CD4-positive, alpha-beta memory T cell (primary cell): ENCODE results near the gene RASGRF2. TPM values are rescaled to one million over a fixed set of nuclear protein-coding genes. Genes with fewer than 3 reads are reported as not detected.

ENCODE experiments used
- CTCF ChIA-PET: fragments of 350-600 bp; sonication (Branson Sonifier 250); formaldehyde crosslinking; loops from one replicate; lab custom pipeline; 2021; ENCODE audit warnings: inconsistent platforms; ENCODE audit not compliant: partially characterized antibody; lab: Charles Lee
- POLR2A ChIA-PET: fragments of 350-600 bp; sonication (Branson Sonifier 250); formaldehyde crosslinking; loops from one replicate; lab custom pipeline; 2021; ENCODE audit not compliant: partially characterized antibody; lab: Charles Lee
- DNase-seq, 5 donors: peaks; one replicate each; pipeline versions ENCODE4 v3.0.0 to v3.0.0-alpha.2; 2020 to 2022; ENCODE audit warnings: mixed read lengths in 1 of 5
- H3K27ac ChIP-seq: one replicate; pipeline ENCODE4 v1.7.0; 2013; ENCODE audit warnings: low read depth, low read length
- H3K27me3 ChIP-seq: 2 replicates; pipeline ENCODE4 v1.7.0; 2013; ENCODE audit warnings: mild to moderate bottlenecking, low read length, moderate library complexity; ENCODE audit not compliant: insufficient read depth
- H3K36me3 ChIP-seq: 2 replicates; pipeline ENCODE4 v1.7.0; 2013; ENCODE audit warnings: mild to moderate bottlenecking, low read length, moderate library complexity; ENCODE audit not compliant: insufficient read depth
- H3K4me1 ChIP-seq: 2 replicates; pipeline ENCODE4 v1.7.0; 2013; ENCODE audit warnings: mild to moderate bottlenecking, low read length, moderate library complexity; ENCODE audit not compliant: insufficient read depth
- H3K4me3 ChIP-seq, 2 donors: one replicate each; pipeline ENCODE4 v1.7.0; 2013; ENCODE audit warnings: low read length in 2 of 2, mild to moderate bottlenecking in 1 of 2
- H3K9me3 ChIP-seq, 2 donors: one replicate each; pipeline ENCODE4 v1.7.0; 2013; ENCODE audit warnings: low read length in 2 of 2, control low read depth in 1 of 2; ENCODE audit not compliant: control insufficient read depth in 1 of 2
- H3K27ac Mint-ChIP-seq, 7 donors: one replicate each; pipeline ENCODE4 v1.8.0; 2020 to 2021; ENCODE audit warnings: mixed read lengths in 7 of 7, mild to moderate bottlenecking in 6 of 7, inconsistent platforms in 3 of 7, moderate library complexity in 3 of 7
- H3K27me3 Mint-ChIP-seq, 2 donors: one replicate each; pipeline ENCODE4 v1.8.0; 2020 to 2021; ENCODE audit warnings: mixed read lengths in 2 of 2
- H3K36me3 Mint-ChIP-seq, 2 donors: one replicate each; pipeline ENCODE4 v1.8.0; 2020 to 2021; ENCODE audit warnings: mixed read lengths in 2 of 2, inconsistent platforms in 1 of 2, mild to moderate bottlenecking in 1 of 2
- H3K4me1 Mint-ChIP-seq, 4 donors: one replicate each; pipeline ENCODE4 v1.8.0; 2020 to 2021; ENCODE audit warnings: mixed read lengths in 4 of 4, mild to moderate bottlenecking in 1 of 4
- H3K4me3 Mint-ChIP-seq, 8 donors: one replicate each; pipeline ENCODE4 v1.8.0; 2020 to 2021; ENCODE audit warnings: mixed read lengths in 8 of 8, mild to moderate bottlenecking in 7 of 8, moderate library complexity in 6 of 8, inconsistent platforms in 3 of 8
- H3K9me3 Mint-ChIP-seq, 8 donors: one replicate each; pipeline ENCODE4 v1.8.0; 2020 to 2021; ENCODE audit warnings: mixed read lengths in 8 of 8, mild to moderate bottlenecking in 5 of 8, inconsistent platforms in 3 of 8, moderate library complexity in 1 of 8
- intact Hi-C: fragments of 100-400 bp; cut with micrococcal nuclease; formaldehyde crosslinking; loops from one replicate; pipeline ENCODE4 v1.15.1; 2023
- polyA plus RNA-seq, 2 donors: library from polyadenylated mRNA; unstranded; fragments of 300-500 nt; fragmentation: Illumina TruSeq; gene quantifications; one replicate each; pipeline ENCODE4 v1.2.3, GENCODE V29; 2021
- total RNA-seq, 2 experiments: library from RNA; stranded (reverse); gene quantifications; one replicate each; pipeline ENCODE4 v1.2.3, GENCODE V29; 2021

RASGRF2 gene
- total and polyA plus RNA-seq, 4 experiments from 2014 or later = 10.0 to 39.3 (median 25.3) TPM

- Mint-ChIP-seq H3K36me3 (peaks cover 43 to 57% of the 10 kb centered on the region in 2 donors), H3K9me3 (no peaks in the 10 kb centered on the region), H3K27ac (no peak overlapping the region), H3K27me3 (no peaks in the 10 kb centered on the region), H3K4me1 (peaks cover 0 to 13% (median 9%) of the 10 kb centered on the region in 4 donors), H3K4me3 (no peak overlapping the region)
- no peaks in the 10 kb centered on the region for H3K4me1 ChIP-seq
- no peak overlapping the region for H3K27ac ChIP-seq
- no peaks in the 10 kb centered on the region for H3K9me3 ChIP-seq
- no peak overlapping the region for H3K4me3 ChIP-seq
- DNase-seq = no peak
- H3K36me3 ChIP-seq = peaks cover 3% of the 10 kb centered on the region
- intact Hi-C loops = no loop called here
- no peaks in the 10 kb centered on the region for H3K27me3 ChIP-seq
- ChIA-PET POLR2A (interaction anchor here (1.6 kb wide), 1 partner anchor 8 kb away, joined by 3 read pairs; no protein-coding TSS in a partner anchor), CTCF (interaction anchor here (1.3 kb wide), 1 partner anchor 38 kb away, joined by 5 read pairs; no protein-coding TSS in a partner anchor)
Observed at GRCh38 chr5:81069990-81070389, 109.8 kb downstream of the RASGRF2 start.

GRCh38 chr5:81070571-81071255 lies 110.5 kb downstream of the RASGRF2 start:
- Histone ChIP-seq H3K4me1 (no peaks in the 10 kb centered on the region), H3K4me3 (no peak overlapping the region), H3K27me3 (no peaks in the 10 kb centered on the region), H3K27ac (no peak overlapping the region), H3K9me3 (no peaks in the 10 kb centered on the region), H3K36me3 (peaks cover 5% of the 10 kb centered on the region)
- intact Hi-C loops = no loop called here
- DNase-seq = no peak
- H3K4me1 Mint-ChIP-seq = peaks cover 0 to 8% (median 6%) of the 10 kb centered on the region in 4 donors
- peaks cover 38 to 52% of the 10 kb centered on the region in 2 donors for H3K36me3 Mint-ChIP-seq
- CTCF ChIA-PET = interaction anchor here (1.3 kb wide), 1 partner anchor 38 kb away, joined by 5 read pairs; no protein-coding TSS in a partner anchor
- H3K9me3 Mint-ChIP-seq = no peaks in the 10 kb centered on the region
- H3K27me3 Mint-ChIP-seq = no peaks in the 10 kb centered on the region
- H3K27ac Mint-ChIP-seq = no peak overlapping the region
- H3K4me3 Mint-ChIP-seq = no peak overlapping the region
- POLR2A ChIA-PET = no interaction called here

DNA sequence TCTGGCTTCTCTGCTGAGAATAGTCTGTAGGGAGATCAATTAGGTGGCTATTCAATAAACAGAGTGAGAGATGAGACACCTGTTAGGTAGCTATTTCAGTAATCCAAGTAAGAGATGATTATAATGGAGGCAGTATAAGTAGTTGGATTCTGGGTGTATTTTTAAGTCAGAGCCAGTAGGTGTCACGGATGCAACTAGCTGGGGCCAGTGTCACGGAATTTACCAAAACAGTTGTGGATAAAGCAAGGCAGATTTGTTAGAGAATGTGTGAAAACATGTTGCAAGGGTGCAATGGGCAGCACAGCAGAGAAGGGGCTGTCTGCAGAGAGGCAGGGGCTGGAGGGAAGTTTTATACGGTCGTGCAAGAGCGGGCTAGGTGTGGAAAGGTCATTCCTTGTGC lies 114.9 kb downstream of the RASGRF2 start:
- Mint-ChIP-seq H3K27ac (no peak overlapping the region), H3K27me3 (no peaks in the 10 kb centered on the region), H3K36me3 (peaks cover 32 to 40% of the 10 kb centered on the region in 2 donors), H3K4me1 (peaks cover 0 to 3% (median under 1%) of the 10 kb centered on the region in 4 donors), H3K9me3 (peaks cover 0 to 17% (median 11%) of the 10 kb centered on the region in 8 donors), H3K4me3 (no peak overlapping the region)
- peaks cover 5% of the 10 kb centered on the region for H3K36me3 ChIP-seq
- peaks cover 0 to 7% of the 10 kb centered on the region in 2 donors for H3K9me3 ChIP-seq
- H3K27ac ChIP-seq = no peak overlapping the region
- intact Hi-C loops = no loop called here
- no peak overlapping the region for H3K4me3 ChIP-seq
- ChIA-PET CTCF (no interaction called here), POLR2A (interaction anchor here (0.9 kb wide), 1 partner anchor 10 kb away, joined by 3 read pairs; no protein-coding TSS in a partner anchor)
- no peaks in the 10 kb centered on the region for H3K4me1 ChIP-seq
- DNase-seq = no peak
- H3K27me3 ChIP-seq = no peaks in the 10 kb centered on the region

GRCh38 chr5:81077105-81077504 lies 116.9 kb downstream of the RASGRF2 start:
- Histone ChIP-seq H3K4me3 (no peak overlapping the region), H3K9me3 (peaks cover 0 to 7% of the 10 kb centered on the region in 2 donors), H3K36me3 (peaks cover 12% of the 10 kb centered on the region), H3K27me3 (no peaks in the 10 kb centered on the region), H3K4me1 (no peaks in the 10 kb centered on the region), H3K27ac (no peak overlapping the region)
- no peak for DNase-seq
- Mint-ChIP-seq H3K36me3 (peaks cover 41 to 45% of the 10 kb centered on the region in 2 donors), H3K27ac (no peak overlapping the region), H3K4me3 (no peak overlapping the region), H3K4me1 (peaks cover 0 to 2% (median under 1%) of the 10 kb centered on the region in 4 donors), H3K9me3 (peaks cover 0 to 17% (median 11%) of the 10 kb centered on the region in 8 donors), H3K27me3 (no peaks in the 10 kb centered on the region)
- intact Hi-C loops = no loop called here
- ChIA-PET POLR2A (interaction anchor here (1.0 kb wide), 1 partner anchor 8 kb away, joined by 3 read pairs; no protein-coding TSS in a partner anchor), CTCF (interaction anchor here (1.3 to 1.4 kb wide), 2 partner anchors 9 to 31 kb away, joined by 3 to 4 read pairs; no protein-coding TSS in a partner anchor)

DNA sequence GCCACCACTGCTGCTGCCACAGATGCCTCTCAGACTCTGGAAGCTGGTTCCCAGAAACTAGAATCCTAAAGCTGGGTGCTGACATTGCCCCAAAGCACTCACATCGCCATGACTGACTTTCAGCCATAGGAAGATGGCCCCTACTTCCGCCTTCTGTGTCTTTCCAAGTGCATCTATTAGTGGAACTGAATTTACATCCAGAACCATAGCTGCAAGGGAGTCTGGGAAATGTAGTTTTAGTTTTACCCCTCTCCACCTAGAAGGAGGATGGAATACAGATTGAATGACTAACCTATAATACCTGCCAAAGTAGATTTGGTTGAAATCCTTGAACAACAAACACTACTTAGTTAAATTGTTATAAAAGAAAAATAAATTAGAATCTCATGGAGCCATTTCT lies 118.8 kb downstream of the RASGRF2 start:
- ChIA-PET POLR2A (no interaction called here), CTCF (interaction anchor here (1.5 kb wide), 1 partner anchor 30 kb away, joined by 3 read pairs; no protein-coding TSS in a partner anchor)
- Histone ChIP-seq H3K27ac (no peak overlapping the region), H3K9me3 (peaks cover 0 to 7% of the 10 kb centered on the region in 2 donors), H3K4me3 (no peak overlapping the region), H3K36me3 (peaks cover 12% of the 10 kb centered on the region), H3K27me3 (no peaks in the 10 kb centered on the region), H3K4me1 (no peaks in the 10 kb centered on the region)
- no peaks in the 10 kb centered on the region for H3K27me3 Mint-ChIP-seq
- DNase-seq = no peak
- H3K9me3 Mint-ChIP-seq = peaks cover 0 to 17% (median 11%) of the 10 kb centered on the region in 8 donors
- H3K27ac Mint-ChIP-seq = peak overlapping the region in 1 of 7 donors; percentile 34
- H3K36me3 Mint-ChIP-seq = peaks cover 49 to 50% of the 10 kb centered on the region in 2 donors
- H3K4me1 Mint-ChIP-seq = peaks cover 0 to 2% (median 0%) of the 10 kb centered on the region in 4 donors
- intact Hi-C loops = no loop called here
- H3K4me3 Mint-ChIP-seq = no peak overlapping the region

DNA sequence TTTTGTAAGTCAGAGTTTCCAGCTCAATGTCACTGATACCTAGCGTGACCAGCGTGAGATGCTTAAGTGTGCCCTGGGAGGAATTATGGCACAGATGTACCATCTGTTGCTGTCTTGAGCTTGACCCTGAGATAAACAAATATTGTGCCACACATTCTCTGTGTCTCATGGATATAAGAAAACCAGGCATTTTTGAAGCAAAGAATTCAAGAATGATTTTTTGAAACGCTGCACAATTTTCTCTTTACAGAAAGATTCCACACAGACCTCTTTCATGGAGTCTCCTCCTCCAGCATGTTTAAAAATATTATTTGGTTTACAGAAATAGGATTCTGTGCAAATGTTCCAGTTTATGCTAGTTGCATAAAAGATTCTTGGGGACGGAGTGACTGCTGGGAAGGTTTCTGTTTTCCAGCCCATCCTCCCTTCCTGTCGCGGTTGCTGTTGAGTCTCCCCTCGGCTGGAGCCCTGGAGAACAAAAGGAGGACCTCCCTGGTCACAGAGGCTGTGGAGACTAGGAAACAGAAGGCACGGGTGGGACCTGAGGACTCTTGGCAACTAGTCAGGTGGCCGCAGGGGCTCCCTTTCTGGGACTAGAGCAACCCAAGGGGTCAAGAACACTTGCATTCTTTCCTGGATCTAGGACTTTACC lies 120.8 kb downstream of the RASGRF2 start:
- Mint-ChIP-seq H3K36me3 (peaks cover 61 to 64% of the 10 kb centered on the region in 2 donors), H3K27ac (no peak overlapping the region), H3K4me1 (peaks cover 0 to 2% (median 0%) of the 10 kb centered on the region in 4 donors), H3K4me3 (no peak overlapping the region), H3K27me3 (no peaks in the 10 kb centered on the region), H3K9me3 (peaks cover 0 to 17% (median 11%) of the 10 kb centered on the region in 8 donors)
- ChIA-PET CTCF (no interaction called here), POLR2A (no interaction called here)
- H3K4me3 ChIP-seq = no peak overlapping the region
- intact Hi-C loops = no loop called here
- peaks cover 0 to 7% of the 10 kb centered on the region in 2 donors for H3K9me3 ChIP-seq
- H3K27ac ChIP-seq = no peak overlapping the region
- H3K27me3 ChIP-seq = no peaks in the 10 kb centered on the region
- H3K36me3 ChIP-seq = peaks cover 7% of the 10 kb centered on the region
- no peaks in the 10 kb centered on the region for H3K4me1 ChIP-seq
- no peak for DNase-seq

- H3K27ac ChIP-seq = no peak overlapping the region
- peaks cover 7% of the 10 kb centered on the region for H3K36me3 ChIP-seq
- Mint-ChIP-seq H3K27me3 (no peaks in the 10 kb centered on the region), H3K4me3 (no peak overlapping the region), H3K36me3 (peaks cover 64 to 69% of the 10 kb centered on the region in 2 donors), H3K4me1 (peaks cover 0 to 2% (median 0%) of the 10 kb centered on the region in 4 donors), H3K27ac (no peak overlapping the region), H3K9me3 (peaks cover 0 to 17% (median 11%) of the 10 kb centered on the region in 8 donors)
- POLR2A ChIA-PET = no interaction called here
- DNase-seq = no peak
- CTCF ChIA-PET = interaction anchor here (1.3 kb wide), 1 partner anchor 27 kb away, joined by 3 read pairs; no protein-coding TSS in a partner anchor
- no peak overlapping the region for H3K4me3 ChIP-seq
- H3K9me3 ChIP-seq = peaks cover 0 to 7% of the 10 kb centered on the region in 2 donors
- H3K4me1 ChIP-seq = no peaks in the 10 kb centered on the region
- no peaks in the 10 kb centered on the region for H3K27me3 ChIP-seq
- intact Hi-C loops = no loop called here
Observed at GRCh38 chr5:81081461-81081835, 121.3 kb downstream of the RASGRF2 start.
